ENCODE data around the gene SETD7. TPM values are rescaled to one million over a fixed set of nuclear protein-coding genes. Genes with fewer than 3 reads are reported as not detected.

The SETD7 gene
- total RNA-seq, 1 donor from 2014 or later, result 51.8 TPM

DNA sequence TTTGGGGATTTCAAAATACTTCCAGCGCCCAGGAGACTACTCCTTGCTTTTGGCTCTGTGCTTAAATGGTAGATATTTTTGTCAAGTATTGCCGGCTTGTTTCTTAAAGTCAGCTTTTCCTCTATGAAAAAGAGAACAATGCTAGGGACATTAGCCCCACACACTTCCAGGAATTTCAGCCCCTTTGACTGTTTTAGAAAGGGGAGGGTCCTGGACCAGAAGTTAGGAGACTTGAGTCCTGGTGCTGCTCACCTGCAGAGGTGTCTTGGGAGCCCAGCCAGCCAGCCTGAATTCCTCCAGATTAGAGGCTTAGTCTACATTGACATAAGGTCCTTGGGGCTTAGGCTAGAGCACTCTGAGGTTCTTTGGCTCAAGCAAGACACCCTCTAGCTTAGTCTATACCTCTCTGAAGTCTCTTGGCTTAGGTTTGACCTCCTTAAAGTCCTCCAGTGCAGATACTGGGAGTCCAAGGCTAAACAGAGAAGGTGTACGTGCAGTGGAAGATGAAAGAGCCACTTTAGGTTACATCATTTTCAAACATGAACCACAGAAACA is 1.6 kb upstream of the SETD7 start:
- intact Hi-C loops (cut with DNase I), result no loop called here
- Histone ChIP-seq H3K4me3 (peak overlapping the region; percentile 66 to 77), H3K27me3 (no peaks in the 10 kb centered on the region), H3K27ac (peak overlapping the region; percentile 98), H3K36me3 (no peaks in the 10 kb centered on the region), H3K4me1 (peaks cover 43% of the 10 kb centered on the region), H3K9me3 (no peaks in the 10 kb centered on the region)
- DNase-seq (ENCODE audit: extremely low spot score in 2 of 2), result no peak
- TF ChIP-seq, protein P1, sequence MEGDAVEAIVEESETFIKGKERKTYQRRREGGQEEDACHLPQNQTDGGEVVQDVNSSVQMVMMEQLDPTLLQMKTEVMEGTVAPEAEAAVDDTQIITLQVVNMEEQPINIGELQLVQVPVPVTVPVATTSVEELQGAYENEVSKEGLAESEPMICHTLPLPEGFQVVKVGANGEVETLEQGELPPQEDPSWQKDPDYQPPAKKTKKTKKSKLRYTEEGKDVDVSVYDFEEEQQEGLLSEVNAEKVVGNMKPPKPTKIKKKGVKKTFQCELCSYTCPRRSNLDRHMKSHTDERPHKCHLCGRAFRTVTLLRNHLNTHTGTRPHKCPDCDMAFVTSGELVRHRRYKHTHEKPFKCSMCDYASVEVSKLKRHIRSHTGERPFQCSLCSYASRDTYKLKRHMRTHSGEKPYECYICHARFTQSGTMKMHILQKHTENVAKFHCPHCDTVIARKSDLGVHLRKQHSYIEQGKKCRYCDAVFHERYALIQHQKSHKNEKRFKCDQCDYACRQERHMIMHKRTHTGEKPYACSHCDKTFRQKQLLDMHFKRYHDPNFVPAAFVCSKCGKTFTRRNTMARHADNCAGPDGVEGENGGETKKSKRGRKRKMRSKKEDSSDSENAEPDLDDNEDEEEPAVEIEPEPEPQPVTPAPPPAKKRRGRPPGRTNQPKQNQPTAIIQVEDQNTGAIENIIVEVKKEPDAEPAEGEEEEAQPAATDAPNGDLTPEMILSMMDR (IDR thresholded peaks at IDR 0.05), result no peak
- no peak for TF ChIP-seq POLR2A (IDR thresholded peaks at IDR 0.05)
- TF ChIP-seq POLR2AphosphoS5 (IDR thresholded peaks at IDR 0.05; ENCODE audit: insufficient read depth in 1 of 2, low read depth in 1 of 2), result no peak

DNA sequence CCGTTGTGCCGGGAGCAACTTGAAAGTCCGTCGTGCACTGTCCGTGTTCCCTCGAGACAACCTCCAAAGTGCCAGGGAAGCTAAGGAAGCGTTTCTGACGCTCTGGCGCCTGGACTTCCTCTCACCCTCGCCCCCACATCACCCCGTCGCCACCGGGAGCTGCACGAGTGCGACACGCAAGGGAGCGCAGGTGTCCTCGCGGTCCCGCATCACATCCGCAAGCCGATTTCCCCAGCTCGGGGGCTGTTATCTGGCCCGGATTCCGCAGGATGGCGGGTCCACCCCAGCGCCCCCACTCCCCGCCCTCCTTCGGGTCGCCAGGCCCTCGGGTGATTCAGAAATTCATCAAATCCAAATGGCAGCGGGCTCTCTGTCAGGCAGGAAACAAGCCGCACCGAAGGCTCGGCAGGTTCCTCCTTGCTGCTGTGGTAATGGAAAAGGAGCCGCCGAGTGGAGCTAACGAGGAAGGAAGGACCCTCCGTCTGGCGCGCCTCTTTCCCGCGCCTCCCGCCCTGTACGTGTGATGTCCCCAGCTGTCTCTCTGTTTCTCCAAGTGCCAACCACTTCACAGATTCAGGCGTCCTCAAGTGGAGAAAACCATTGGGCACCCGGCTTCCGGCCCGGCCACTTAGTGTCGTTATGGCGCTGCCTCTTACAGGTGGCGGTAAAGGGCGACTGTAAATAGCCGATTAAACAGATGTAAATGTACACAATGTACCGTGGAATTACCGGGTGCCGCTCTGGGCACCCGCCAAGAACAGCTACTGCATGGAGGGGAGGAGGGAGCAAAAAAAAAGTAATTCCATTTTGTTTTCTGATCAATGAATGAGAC is 921 bp upstream of the SETD7 start:
- Histone ChIP-seq H3K4me1 (peaks cover 50% of the 10 kb centered on the region), H3K9me3 (no peaks in the 10 kb centered on the region), H3K27me3 (no peaks in the 10 kb centered on the region), H3K36me3 (no peaks in the 10 kb centered on the region), H3K4me3 (peak overlapping the region; percentile 66 to 77), H3K27ac (peak overlapping the region; percentile 98)
- no peak for DNase-seq (ENCODE audit: extremely low spot score in 2 of 2)
- intact Hi-C loops (cut with DNase I), result no loop called here
- TF ChIP-seq, protein P1 (IDR thresholded peaks at IDR 0.05), result no peak
- peak; percentile 6 to 9 for TF ChIP-seq POLR2AphosphoS5 (IDR thresholded peaks at IDR 0.05; ENCODE audit: insufficient read depth in 1 of 2, low read depth in 1 of 2)
- peak in 1 of 2 donors; percentile 20 for TF ChIP-seq POLR2A (IDR thresholded peaks at IDR 0.05)

DNA sequence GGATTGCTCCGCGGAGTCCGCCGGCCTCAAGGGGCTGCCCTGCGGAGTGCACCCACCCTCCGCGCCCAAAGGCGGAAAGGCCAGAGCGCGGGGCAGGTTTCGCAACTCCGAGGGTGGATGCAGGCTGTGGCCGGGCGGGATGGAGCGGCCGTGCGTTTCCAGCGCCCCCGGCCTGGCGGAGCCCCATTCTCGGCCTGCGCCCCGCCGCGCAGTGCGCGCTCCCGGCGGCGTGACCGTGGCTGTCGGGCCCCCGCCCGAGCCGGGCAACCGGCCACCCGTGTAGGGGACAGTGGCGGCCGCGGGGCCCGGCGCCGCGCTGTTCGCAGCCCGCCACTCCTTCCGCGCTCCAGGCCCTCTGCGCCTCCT is 331 bp downstream of the SETD7 start:
- Histone ChIP-seq H3K27ac (peak overlapping the region; percentile 98), H3K36me3 (no peaks in the 10 kb centered on the region), H3K4me1 (peaks cover 62% of the 10 kb centered on the region), H3K4me3 (peak overlapping the region; percentile 66 to 77), H3K9me3 (no peaks in the 10 kb centered on the region), H3K27me3 (no peaks in the 10 kb centered on the region)
- DNase-seq (ENCODE audit: extremely low spot score in 2 of 2), result no peak
- intact Hi-C loops (cut with DNase I), result no loop called here
- TF ChIP-seq POLR2AphosphoS5 (IDR thresholded peaks at IDR 0.05; ENCODE audit: insufficient read depth in 1 of 2, low read depth in 1 of 2) (no peak), POLR2A (IDR thresholded peaks at IDR 0.05) (no peak)

DNA sequence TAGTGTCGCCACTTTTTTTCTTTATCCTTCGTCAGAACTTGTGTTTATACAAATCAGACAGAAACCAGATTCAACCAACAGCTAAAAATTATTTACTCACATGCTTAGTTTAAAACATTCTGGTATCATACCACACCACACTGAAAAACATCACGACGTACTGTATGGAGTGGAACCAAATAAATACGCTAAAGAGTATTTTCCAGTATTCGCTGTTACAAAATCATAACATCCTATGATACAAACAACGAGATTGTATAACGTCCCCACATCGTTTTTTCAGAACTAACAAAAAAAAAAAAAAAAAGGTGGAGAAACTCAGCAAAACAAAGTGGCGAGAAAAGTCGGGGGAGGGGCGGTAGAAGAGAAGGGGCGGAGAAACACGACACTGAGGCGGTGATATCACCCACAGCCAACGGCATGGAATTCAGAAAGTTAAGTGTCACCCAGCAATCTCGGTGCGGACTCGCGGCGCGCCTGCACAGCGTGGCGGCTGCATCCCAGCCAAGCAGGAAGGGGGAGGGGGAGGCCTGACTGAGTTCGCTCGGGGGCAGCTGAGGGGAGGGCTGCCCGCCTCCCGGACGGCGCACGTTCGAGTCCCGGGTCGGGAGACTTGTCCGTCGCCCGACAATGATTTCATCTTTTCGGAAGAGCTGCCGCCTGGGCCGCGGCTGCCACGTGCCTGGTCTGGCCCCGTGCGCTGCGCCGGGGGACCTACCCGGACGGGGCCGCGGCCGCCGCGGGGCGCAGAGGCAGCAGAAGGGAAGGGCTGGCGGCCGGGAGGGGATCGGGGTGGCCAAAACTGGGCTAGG is 920 bp downstream of the SETD7 start:
- Histone ChIP-seq H3K4me1 (peaks cover 62% of the 10 kb centered on the region), H3K9me3 (no peaks in the 10 kb centered on the region), H3K27ac (peak overlapping the region; percentile 98), H3K36me3 (no peaks in the 10 kb centered on the region), H3K4me3 (peak overlapping the region; percentile 66 to 77), H3K27me3 (no peaks in the 10 kb centered on the region)
- TF ChIP-seq POLR2AphosphoS5 (IDR thresholded peaks at IDR 0.05; ENCODE audit: insufficient read depth in 1 of 2, low read depth in 1 of 2) (peak; percentile 79 to 93), POLR2A (IDR thresholded peaks at IDR 0.05) (peak in 1 of 2 donors; percentile 71)
- TF ChIP-seq, protein P1 (IDR thresholded peaks at IDR 0.05), result no peak
- intact Hi-C loops (cut with DNase I), result no loop called here
- no peak for DNase-seq (ENCODE audit: extremely low spot score in 2 of 2)

DNA sequence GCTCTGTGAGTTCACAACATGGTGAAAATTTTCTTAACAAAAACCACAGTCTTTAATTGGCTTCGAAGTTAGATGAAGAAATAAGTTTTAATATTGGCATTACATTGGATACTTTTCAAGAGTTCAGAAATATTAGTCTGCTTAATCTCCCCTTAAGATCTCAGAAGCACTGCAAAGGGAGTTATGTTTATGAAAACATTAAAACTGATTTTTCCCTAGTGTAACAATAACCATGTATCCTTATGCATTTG is 1.5 kb downstream of the SETD7 start:
- Histone ChIP-seq H3K4me3 (peak overlapping the region; percentile 66 to 77), H3K27ac (peak overlapping the region; percentile 98), H3K27me3 (no peaks in the 10 kb centered on the region), H3K9me3 (no peaks in the 10 kb centered on the region), H3K36me3 (no peaks in the 10 kb centered on the region), H3K4me1 (peaks cover 59% of the 10 kb centered on the region)
- DNase-seq (ENCODE audit: extremely low spot score in 2 of 2), result no peak
- TF ChIP-seq POLR2A (IDR thresholded peaks at IDR 0.05) (no peak), POLR2AphosphoS5 (IDR thresholded peaks at IDR 0.05; ENCODE audit: insufficient read depth in 1 of 2, low read depth in 1 of 2) (no peak)
- TF ChIP-seq, protein P1 (IDR thresholded peaks at IDR 0.05), result no peak
- intact Hi-C loops (cut with DNase I), result no loop called here

All from vagina (tissue), 2 donors.